GM18508 (cell line): ENCODE measurements around the gene MICU1.
"Not testable (repeated sequence)": the region's sequence is repeated elsewhere in the genome, so short reads cannot be mapped to it uniquely, and the experiment has no call there.

ENCODE experiments used
- ATAC-seq: cut with Tn5 transposase; IDR thresholded peaks from one replicate; pipeline ENCODE4 v1.9.1; 2021; ENCODE audit warnings: moderate number of reproducible peaks; ENCODE audit not compliant: insufficient read depth, unreplicated experiment

The MICU1 gene

DNA sequence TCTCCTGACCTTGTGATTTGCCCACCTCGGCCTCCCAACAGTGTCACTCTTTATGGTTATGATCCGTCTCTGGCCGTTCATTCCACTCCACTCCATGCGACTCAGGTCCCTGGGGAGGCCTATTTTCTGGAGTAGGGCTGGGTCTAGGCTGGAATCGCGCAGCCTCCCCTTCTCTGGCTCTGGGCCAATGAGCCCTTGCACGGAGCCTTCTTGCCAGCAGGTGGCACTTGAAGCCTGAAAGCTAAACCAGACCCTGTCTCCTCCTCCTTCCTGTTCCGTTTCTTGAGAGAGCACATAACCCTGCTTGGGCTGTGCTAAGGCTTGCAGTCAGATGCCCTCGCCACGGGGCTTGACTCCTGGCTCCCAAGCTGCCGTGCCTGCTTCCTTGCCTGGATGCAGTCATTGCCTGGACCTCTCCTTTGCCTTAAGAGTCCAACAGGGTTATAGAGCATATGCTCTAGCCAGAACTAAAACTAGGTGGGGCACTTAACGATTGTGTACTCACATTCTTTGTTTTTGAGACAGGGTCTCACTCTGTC is 261.6 kb downstream of the MICU1 start:
- peak; percentile 70 for ATAC-seq

DNA sequence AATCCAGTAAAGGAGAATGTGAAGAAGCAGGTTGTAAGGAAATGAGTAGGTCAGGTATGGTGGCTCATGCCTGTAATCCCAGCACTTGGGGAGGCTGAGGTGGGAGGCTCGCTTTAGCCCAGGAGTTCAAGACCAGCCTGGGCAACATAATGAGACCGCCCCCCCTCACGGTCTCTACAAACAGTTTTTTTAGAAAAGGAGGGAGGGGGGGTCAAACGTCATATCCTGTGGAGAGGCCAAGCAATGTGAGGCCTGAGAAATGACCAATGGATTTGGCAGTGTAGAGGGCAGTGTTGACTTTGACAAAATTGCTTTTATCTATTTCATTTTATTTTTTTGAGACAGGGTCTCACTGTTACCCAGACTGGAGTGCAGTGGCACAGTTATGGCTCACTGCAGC is 268.9 kb downstream of the MICU1 start:
- ATAC-seq, result no peak

DNA sequence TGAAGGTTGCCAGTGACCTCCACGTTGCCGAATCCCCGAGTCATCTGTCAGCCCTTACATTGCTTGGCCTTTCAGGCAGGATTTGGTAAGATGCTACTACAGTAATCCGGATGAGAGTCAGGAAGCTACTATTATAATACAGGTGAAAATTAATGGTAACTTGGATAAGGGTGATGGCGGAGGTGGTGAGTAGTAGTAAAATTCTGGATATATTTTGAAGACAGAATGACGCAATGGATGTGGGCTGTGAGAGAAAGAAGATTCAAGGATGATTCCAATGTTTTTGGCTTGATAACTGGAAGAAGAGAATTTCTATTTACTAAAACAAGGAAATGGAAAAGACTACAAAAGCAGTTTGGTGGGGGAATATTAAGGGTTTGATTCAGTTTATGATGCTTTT is 269.8 kb downstream of the MICU1 start:
- no peak for ATAC-seq

DNA sequence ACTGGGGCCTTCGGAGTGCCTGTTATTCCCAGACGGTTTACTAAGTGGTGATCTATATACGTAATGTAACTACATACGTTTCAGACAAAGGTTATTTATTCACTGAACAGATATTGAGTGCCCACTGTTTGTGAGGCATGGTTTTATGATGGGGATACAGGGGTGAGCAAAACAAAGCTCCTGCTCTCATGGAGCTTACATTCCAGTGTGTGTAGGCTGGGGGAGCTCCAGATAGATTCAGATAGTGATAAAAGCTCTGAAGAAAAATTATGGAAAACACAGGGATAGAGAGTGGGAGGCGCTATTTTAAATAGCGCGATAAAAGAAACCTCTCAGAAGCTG is 270.7 kb downstream of the MICU1 start:
- ATAC-seq, result no peak

DNA sequence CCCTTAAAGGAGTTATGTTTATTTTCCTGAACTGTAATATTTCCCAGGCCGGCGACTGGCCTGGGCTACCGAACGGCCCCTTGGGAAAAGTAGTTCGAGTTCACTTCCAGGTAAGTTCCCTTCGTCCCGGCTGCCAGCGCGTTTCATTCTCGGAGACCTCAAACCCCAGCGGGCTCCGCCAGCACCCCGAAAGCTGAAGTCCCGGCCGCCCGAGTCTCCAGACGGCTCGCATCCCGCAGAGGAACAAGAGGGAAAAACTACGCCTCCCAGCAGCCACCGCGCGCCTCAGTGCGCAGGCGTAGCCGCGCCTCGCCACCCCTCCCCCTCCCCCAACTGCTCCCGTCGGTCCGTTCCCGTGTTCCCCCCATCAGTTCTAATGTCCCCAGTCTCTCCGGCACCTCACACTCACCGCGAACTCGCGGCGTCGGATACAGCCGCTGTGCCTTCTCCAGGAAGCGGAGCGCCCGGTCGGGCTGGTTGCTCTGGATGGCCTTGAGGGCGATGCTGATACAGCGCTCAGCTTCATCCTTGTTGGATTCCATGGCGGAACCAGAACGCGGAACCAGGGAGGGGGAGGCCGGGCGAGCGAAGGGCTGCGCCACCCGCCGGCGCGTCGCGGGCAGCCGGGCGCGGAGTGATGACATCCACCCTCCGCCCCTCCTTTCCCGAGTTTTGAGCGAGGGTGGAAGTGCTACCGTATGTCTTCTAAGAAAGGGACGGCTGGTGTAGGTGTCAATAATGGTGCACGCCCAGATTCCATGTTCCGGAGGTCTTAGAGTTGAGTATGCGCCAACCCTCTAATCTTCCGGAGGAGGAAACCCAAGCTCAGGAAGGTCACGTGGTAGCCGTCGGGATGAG is 271.3 kb downstream of the MICU1 start, which contains the start of gene DNAJB12:
DNAJB12 (minus strand) TSS at position 564 of the 858 bp plus-strand sequence; CDS start at position 542, 22 bp downstream.
- peak; percentile 44 for ATAC-seq

DNA sequence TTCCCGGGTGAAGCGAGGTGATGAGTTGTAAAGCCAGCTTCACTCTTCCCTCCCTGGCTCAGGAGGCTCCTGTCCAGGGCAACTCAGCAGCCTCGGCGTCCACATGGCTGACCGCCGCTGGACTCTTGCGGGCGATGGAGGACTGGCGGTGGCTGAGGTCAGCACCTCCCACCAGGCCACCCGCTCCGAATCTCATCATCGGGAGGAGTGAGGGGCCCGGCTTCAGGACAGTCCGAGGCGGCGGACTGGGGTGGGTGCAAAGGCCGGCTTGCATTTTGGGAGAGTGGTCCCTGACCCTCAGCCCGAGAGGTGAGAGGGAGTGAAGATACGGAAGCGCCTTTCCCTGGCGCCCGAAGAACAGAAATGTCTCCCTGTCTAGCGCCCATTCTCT is 271.9 kb downstream of the MICU1 start:
- no peak for ATAC-seq

DNA sequence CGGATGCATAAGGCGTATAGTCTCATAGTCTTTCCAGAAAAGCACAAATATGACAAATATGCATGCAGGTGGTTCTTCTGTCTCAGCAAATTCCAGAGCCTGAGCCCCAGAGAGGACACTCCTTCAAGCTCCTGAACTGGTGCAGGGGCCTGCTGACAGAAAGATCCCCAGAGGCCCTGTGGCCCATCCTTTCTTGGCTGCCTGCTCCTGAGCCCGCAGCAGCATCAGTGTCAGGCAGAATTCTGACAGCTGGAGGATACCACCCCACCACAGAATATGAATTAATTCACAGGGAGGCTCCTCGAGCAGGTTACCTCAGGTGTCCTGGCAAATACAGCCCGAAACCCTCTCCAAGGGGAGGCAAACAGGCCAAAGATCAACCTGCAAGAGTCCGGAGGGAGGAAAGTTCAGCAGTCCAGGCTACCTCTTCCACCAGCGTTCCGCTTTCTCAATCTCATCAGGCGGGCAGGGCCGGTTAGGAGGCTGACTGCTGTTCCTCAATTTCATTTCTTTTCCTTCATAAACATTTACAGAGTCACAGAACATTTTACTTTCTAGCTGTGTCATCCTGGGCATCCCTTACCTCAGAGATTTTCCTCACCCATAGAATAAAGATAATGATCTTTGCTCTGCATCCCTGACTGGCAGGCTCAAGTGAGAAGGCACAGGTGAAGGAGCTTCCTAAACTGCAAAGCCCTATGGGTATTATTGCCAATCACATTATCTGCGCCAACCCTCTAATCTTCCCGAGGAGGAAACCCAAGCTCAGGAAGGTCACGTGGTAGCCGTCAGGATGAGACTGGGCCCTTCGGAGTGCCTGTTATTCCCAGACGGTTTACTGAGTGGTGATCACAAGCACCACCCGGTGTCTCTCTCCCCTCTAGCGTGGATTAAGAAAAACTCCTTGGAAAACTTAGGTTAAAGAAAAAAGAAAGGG is 272.6 kb downstream of the MICU1 start:
- no peak for ATAC-seq

DNA sequence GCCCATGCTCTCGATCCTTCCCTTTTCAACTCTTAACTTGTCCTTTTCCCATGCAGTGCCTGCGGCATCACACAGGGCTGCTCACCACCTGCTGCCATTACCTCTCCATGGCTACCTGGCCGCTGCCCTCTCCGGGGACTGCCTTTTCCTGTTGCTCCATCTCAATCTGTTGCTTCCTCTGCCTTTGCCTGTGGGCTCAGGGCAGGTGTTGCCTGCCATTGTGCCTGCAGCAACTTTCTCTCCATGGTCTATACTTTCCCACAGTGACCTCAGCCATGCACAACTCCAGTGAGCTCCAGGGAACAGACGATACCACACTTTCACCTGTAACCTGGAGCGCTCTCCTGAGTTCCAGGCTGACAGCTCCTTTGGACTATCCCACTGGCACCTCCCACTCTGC is 274.4 kb downstream of the MICU1 start:
- ATAC-seq, result no peak

DNA sequence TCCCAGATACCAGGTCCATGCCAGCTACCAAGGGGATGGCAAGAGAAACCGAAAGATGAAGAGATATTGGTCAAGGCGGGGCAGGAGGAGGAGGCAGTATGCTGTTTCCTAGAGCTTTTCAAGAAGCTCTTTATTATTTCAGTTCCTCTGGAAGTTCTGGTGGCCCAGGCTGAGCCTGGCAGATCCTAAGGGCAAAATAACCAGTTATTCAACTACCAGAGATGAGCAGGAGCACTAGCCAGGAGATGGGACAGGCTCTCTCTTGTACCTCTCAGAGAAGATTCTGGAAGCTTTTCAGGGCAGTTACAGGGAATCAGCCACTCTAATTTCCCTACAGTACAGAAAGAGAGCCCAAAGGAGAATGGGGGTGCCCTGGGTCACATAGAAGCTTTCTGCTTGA is 276.4 kb downstream of the MICU1 start:
- no peak for ATAC-seq

DNA sequence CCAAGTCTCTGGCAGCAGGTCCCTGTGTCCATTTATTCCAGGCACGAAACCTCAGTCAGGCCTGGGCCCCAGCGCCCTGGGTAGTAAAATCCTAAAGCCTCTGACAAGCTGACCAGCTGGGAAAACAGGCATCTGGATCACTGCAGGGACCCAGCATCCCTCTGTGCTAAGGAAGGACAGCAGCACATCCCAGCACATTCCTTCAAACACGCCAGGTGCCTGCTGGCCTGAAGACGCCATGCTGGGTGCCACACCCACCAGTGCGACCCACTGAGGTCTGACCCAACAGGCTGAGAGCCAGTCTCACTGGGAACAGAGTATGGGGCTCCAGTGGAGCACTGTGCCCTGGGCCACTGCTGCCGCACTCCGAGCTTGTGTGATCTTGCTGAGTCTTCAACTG is 277.6 kb downstream of the MICU1 start:
- no peak for ATAC-seq

DNA sequence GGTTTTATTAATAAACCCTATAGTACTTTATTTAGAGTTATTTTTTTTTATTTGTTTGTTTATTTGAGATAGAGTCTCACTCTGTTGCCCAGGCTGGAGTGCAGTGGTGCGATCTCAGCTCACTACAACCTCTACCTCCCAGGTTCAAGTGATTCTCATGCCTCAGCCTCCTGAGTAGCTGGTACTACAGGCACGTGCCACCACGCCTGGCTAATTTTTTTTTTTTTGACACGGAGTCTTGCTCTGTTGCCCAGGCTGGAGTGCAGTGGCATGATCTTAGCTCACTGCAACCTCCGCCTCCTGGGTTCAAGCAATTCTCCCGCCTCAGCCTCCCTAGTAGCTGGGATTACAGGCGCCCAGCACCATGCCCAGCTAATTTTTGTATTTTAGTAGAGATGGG is 279.8 kb downstream of the MICU1 start:
- not testable (repeated sequence) for ATAC-seq

DNA sequence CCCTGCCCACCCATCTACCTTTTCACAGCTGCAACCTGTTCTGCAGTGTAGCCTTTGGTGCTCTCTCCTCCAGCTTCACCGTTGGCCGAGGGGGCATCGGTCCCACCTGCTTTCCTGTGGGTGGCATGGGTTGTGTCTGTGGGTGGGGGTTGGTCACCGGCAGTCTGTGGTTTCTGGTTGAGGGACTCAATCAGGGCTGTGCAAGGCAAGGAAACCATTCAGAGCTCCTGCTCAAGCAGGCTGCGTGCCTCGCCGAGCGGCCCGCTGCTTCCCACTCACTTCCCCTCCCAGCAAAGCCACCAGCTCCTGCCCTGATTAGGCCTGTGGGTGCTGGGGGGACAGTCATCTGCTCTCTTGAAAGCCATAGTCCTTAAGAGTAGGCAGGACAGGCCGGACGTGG is 280.9 kb downstream of the MICU1 start:
- no peak for ATAC-seq

DNA sequence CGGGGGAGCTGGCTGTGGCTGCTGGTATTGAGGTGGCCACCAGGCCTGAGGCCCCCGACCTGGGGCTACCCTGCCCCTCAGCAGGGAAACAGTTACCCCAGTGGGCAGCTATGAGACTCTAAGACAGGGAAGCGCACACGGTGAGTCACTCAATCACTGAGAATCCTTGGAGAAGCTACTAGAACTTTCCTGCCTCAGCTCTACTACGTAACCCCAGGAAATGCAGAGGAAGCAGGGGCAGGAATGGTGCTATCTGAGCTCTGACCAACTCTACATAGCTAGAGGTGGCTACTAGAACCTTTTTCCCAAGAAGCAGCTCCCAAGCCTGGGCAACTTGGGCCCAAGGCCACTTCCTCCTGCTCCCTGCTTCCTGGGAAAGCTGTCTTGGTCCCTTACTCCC is 283.0 kb downstream of the MICU1 start:
- ATAC-seq, result no peak

DNA sequence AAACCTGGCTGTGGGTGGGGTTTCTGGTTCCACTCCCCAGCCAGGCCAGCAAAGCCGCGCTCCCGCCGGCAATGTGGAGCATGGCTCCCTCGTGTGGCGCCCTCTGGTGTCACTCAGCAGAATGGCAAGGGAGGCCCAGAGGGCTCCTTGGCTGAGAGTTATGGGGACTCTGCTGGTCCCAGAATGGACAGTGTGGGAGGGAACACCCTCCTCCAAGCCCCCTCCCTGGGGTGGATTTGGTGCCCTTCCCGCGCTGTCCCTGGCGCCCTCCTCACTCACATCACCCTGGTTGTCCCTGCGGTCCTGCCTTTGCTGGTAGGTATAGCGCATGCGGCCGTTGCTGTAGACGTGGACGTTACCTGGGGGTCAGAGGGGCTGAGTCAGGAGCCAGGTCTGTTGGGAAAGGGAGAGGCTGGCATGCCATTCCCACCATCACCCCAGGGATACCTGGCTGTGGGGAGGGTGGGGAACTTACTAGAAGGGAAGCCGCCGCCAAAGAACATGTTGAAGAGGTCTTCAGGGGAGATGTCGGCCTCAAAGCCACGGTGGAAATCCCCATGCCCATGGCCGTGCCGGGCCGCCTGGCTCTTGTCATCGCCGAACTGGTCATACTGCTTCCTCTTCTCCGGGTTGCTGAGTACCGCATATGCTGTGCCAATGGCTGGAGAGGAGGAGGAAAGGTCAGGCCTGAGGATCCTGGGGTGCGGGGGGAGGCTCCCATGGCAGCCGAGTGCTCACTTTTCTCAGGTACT is 285.2 kb downstream of the MICU1 start:
- no peak for ATAC-seq

DNA sequence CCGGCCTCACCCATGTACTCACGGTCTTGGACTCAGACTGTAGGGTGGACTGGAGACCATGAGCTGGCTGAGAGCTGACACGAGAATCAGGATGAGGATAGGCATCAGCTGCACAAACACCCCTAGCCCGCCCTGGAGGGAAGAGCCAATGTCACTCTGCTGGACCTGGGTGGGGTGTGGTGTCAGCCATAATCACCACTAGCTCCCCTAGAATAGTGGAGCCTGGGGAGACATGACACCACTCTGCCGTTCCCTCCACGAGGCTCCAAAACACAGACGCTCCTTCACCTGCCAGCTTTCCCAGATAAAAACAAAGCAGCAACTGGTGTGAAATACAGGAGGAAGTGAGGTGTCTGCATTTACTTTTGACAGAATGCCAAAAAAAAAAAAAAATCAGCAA is 287.7 kb downstream of the MICU1 start:
- ATAC-seq, result no peak

DNA sequence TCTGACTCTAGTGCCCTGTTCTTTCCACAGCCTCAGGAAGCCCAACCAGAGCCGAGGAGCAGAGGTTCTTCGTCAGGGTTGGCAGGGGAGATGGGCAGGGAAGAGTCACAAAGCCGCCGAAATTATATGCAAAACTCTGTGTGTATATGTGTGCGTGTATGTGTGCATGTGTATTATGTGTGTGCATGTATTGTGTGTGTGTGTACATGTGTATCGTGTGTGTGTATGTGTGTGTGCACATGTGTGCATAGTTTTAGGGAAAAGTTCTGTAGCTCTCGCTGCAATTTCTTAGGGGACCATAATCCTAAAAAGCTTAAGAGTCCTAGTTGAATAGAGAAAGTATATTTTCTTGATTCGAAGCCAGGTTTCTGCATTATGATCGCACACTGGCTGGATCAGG is 288.2 kb downstream of the MICU1 start:
- no peak for ATAC-seq

DNA sequence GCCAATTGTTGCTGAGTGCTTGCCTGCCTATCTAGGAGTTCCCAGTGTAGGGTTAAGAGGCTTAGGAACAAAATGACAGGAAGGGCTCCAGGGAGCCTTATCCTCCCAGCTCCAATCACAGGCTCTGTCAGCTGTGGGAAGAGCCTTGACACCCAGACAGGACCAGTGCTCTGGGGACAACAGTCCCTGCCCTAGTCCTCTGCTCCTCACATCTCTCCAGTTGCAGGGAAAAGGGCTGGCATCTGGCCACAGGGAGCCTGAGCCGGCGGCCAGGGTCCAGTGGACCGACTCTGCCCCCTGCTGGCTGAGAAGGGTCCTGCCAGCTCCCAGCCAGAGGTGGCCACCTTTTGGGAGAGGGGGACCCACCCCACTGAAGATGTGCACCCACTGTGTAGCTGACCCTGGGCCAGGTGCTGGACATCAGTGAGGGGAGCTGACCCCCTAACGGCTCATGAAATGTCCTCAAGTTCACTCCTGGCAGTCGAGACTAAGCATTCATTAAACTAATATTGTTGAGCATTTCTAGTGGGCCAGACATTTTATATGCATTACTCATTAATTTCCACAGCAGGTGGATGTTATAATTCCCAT is 288.7 kb downstream of the MICU1 start:
- no peak for ATAC-seq

DNA sequence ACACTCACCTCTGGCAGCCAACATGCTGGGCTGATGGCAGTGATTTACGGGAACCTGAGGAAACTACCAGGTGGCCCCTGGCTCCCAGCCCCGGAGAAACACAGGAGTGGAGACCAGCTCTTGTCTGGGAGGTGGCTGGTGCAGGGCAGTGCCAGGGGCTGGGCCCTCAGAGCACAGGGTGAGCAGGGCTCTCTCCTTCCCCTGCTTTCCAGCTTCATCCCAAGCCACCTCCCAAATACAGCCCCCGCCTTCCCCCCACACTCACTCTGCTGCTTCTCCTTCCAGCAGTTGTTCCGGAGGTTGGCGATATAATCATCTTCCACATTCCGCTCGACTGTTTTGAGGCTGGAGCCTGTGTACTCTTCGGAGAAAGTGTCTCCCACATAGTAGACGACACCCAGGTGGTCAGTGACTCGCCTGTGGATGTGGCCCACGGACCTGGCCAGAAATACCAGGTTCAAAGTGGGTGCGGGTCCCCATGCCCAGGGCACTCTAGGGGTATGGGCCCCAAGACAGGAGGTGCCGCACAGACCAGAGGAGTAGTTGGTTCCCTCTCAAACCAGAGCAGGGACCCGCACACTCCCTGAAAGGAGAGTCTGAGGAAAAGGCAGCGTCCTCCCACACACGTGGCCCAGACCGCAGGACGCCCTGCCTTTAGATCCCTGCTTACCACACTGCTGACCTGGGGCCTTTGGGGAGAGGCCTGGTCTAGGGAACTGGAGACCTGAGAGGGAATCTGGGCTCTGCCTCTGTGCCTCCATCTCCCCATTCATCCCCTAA is 289.4 kb downstream of the MICU1 start:
- ATAC-seq, result no peak
